Stimulated activated CD8-positive, alpha-beta memory T cell treated with anti-CD3 and anti-CD28 coated beads, Interleukin-7, amount 100 ng/mL, for 48 hours (primary cell): ENCODE data around the gene PACSIN2.
"Not testable (repeated sequence)": the region's sequence is repeated elsewhere in the genome, so short reads cannot be mapped to it uniquely, and the experiment has no call there.

Experiments used
- DNase-seq, 2 donors: peaks; one replicate each; pipeline ENCODE4 v3.0.0-alpha.2; 2020; ENCODE audit warnings: low read depth in 1 of 2; ENCODE audit errors: extremely low read depth in 1 of 2

The PACSIN2 gene

DNA sequence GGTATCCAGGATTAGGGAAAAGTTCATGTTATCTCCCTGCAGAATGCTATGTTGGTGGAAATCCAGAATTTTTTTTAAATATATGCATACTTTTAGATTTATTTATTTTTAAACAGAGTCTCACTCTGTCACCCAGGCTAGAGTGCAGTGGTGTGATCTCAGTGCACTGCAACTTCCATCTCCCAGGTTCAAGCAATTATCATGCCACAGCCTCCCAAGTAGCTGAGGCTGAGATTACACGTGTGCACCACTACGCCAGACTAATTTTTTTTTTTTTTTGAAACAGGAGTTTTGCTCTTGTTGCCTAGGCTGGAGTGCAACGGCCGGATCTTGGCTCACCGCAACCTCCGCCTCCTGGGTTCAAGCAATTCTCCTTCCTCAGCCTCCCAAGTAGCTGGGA lies 2.6 kb downstream of the PACSIN2 start:
- no peak for DNase-seq

DNA sequence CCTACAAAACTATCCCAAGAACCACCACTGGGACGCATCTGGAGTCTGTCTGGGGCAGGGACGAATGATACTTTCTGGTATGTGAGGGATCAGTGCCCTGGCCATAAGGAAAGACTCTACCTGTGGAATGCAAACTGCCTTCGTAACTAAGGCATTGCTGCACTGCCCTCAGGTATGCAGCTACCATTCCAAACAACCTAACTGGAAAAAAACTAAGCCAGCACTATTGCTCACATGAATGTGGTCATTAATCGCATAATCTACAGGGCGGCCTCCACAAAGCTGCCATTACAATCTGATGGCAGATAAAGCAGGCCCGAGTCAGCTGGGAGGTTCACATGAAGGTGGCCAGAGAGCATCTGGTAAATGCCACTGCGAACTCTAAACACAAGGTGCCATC lies 3.9 kb downstream of the PACSIN2 start:
- DNase-seq = no peak

DNA sequence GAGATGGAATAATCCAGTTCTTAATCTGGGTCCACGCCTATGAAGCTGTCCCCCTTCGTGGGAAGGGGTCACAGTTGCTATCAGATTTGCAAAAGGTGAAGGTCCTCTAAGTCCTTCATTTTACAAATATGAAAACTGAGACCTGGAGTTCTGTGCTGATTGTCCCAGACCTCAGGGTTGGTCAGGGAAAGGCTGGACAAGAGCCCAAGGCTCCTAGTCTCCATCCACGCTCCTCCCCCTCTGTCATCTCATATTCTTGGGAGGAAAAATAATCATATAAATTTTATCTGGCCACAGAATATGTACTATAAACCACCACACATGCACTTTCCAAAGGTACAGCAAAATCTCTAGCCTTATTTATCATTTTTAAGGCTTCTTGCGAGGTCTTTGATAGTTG lies 5.5 kb downstream of the PACSIN2 start:
- DNase-seq = no peak

DNA sequence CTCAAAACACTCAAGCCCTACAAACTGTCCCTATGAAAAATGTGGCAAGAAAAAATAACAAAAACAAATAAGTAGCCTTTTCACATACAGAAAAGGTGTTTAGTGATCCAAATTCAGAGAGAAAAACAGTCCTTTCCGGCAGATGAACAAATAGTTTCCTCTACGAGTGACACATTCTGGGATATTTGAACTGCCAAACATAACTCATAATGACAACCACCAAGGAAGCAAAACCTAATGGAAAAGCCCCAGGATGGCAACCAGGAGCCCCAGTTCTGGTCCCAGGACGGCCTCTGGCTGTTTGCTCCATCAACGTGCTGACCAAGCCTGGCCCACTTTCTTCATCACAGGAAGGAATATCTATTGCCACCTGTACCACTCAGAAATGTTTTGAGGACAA lies 6.0 kb downstream of the PACSIN2 start:
- no peak for DNase-seq

DNA sequence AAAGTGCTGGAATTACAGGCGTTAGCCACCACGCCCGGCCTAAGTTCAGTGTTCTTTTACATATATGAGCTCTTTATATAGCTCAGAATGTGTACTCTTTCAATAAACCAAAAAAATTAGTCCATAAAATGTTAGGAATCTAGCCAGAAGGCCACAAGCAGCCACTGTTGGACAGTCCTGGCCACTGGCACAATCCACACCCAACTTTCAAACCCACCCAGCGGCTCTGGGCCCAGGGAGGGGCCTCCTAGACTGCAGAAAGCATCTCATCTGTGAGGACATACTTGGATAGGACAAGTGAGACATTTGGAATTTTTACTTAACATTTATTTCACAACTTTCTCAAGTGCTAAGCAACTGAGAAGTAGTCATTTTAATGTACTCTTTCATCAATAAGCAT lies 6.4 kb downstream of the PACSIN2 start:
- no peak for DNase-seq

DNA sequence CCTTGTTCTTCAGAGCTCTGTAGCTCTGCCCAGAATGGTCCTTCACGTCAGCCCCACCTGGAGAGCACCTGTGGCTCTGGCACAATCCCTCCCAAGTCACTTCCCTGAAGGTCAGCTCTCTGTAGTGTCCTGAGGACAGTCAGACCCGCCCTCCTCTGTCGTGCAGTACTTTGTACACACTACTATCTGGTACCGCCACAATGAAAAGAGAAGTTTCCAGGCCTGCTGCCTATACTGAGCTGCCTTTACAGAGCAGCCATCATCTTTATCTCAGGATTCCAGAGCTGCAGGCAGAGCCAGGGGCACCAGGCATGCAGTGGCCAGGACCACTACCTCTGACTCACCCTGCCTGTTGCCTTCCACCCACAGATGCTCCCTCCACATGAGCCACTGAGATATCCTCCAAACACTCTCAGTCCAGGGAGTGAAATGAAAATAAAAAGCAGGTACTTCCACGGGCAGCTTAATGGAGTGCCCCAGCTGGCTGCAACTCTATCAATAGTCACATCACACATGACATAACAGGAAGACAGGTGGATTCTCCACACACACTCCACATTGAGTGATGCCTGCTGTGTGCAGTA lies 7.3 kb downstream of the PACSIN2 start:
- DNase-seq = no peak

DNA sequence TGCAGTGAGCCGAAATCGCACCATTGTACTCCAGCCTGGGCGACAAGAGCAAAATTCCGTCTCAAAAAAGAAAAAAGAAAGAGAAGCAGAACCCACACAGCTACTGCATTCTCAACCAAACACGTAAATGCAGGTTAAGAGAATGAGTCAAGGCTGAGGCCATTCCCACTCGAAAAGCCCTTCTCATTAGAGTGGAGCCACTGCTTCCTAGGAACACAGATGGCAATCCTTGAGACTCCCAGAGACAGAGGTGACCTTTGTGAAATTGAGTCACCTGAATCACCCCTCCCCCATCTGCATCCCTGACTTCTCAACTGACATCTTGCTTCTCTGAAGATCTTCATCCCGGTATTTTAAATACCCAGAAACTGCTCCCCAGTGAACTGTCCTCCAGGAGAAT lies 8.2 kb downstream of the PACSIN2 start:
- no peak for DNase-seq

DNA sequence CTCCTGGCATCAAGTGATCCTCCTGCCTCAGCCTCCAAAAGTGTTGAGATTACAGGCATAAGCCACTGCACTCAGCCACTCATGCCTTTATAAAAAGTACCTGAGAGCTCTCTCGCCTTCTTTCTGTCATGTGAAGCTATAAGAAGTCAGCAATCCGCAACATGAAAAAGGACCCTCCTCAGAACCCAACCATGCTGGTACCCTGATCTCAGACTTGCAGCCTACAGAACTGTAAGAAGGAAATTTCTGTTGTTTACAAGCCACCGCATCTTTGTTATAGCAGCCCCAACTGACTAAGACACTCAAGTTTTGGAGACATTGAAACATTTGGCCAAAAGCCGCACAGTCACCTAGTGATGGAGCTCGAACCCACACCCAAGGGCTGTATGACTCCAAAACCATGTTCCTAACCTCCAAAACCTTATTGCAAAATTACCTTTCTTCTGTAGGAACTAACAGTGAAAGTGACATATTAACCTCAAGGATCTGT lies 8.9 kb downstream of the PACSIN2 start:
- no peak for DNase-seq

DNA sequence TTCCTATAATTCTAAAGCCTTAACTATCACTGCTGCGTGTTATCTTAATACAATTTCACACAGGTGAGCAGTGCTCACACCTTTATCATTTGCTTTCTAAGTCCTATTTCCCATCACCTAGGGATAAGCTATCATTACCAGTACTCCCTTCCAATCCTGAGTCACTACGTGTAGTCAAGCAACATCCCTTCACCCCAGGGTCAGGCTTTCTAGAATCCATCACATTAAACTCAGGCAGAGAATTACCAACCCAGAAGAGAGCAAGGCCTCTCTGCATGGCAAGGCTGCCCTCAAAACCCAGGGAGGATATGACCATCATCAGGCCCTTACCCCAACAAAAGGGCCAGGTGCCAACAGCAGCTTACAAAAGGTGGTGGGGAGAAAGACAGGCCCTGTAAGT lies 9.8 kb downstream of the PACSIN2 start:
- no peak for DNase-seq

DNA sequence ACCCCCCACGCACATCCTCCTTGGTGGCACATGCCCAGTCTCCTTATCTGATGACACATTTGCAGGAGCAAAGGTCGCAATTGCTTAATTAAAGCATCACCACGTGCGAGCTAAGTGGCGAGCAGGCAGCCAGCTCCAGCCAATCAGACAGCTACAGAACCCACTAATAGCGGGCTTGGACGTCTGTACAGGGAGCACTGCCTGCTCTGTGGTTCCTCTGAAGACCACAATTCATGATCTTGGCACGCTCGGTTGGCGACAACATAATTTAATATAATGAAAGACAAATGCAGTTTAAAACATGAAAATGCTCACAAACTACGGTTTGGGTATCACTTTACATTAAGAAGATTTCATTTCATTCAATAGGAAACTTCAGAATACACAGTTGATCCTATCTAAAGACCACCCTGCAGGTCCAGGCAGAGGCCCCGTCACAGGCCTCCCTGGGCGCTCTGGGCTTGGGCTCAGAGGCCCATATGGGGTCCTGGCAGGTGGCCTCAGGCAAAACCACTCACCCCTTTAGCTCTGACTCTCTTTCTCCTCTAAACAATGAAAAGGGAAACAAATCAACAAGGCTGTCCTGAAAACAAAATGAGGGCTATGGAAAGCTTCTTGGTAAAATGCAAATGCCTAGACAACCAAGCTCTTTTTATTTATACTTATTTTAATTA lies 10.4 kb downstream of the PACSIN2 start:
- DNase-seq = no peak

DNA sequence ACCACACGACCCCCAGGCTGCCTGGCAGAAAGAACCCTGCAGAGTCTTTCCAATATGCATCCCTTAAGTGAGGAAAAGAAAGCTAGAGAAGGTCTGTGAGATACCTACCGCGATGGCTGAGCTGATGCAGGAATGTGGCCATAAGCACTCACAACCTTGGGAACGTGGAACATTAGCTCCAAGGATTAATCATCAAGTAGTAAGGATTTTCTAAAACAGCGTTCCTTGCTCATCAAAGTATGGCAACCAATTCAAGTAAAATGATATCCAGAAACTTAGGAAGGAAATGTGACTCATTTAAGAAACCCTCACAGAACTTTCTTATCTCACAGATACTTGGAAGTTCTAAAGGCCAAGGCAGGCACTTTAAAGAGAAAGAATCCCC lies 12.8 kb downstream of the PACSIN2 start:
- no peak for DNase-seq

DNA sequence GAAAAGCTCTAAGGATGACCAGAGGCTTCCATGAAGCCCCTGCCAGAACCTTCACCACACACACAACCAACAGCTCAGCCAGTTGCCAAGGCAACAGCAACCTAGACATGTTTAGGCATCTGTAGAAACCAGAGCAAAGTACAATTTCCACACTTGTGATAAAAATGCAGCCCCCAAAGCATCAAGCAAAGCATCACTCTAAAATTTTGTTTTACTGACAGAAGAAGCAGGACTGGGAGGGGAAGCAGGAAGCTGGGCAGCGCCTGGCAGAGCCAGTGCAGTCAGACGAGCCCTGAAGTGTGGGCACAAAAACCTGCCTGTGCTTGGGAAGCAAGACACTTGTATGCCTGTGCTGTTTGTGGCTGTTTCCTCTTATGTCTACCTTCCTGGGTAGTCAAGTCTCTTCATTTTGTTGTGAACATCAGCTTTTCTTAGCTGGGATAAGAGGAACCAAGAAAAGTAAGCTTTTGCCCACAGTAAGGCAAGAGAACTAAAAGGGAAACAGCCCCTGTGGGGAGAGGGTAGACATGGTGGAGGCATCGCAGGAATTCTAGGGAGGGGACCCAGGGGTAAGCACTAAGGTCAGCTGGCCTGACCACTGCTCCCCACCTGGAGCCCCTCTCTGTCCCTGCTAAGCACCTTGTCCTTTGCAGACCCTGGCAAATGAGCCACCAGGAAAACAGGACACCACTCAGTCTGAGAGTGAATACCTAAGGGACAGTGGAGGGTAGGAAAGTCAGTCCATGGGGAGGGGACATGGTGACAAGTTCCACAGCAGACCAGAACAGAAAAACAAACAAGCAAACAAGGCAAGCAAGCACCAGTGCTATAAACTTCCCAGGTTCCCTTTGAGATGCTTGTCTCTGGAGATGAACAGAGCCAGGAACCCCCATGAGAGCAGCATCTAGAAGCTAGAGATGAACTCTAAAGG lies 13.4 kb downstream of the PACSIN2 start:
- DNase-seq = no peak

DNA sequence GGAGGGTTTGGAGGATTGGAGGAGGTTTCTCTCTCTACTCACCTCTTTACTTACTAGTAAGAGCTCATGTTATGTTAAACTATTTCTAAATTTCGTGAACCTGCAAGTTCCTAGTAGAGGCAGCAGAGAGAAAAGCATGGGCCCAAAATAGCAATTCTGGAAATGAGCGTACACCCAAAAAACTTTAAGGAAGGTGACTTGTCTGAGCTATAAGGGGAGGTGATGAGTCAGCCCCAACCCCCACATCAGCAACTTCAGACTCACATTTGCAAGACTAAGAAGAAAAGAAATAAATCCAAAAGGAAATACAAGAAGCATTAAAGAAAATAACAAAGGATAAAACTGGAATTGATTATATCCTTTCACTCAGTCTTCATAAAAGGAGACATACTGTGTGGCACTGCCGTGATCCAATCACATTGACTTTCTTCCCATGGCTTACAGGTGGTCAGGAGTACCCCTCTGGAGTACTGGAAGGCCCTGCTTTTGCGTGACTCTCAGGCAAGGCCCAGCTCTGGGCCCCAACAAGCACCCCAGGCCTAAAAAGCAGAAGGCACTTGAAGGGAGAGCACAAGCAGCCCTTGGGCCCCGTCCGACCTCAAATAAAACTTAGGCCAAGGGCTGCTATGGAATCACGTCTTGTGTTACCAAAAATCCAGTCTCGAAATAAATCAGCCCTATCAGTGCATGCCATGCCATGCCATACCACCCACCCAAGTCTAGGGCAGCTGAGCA lies 14.3 kb downstream of the PACSIN2 start:
- DNase-seq = peak in 1 of 2 donors; percentile 61

DNA sequence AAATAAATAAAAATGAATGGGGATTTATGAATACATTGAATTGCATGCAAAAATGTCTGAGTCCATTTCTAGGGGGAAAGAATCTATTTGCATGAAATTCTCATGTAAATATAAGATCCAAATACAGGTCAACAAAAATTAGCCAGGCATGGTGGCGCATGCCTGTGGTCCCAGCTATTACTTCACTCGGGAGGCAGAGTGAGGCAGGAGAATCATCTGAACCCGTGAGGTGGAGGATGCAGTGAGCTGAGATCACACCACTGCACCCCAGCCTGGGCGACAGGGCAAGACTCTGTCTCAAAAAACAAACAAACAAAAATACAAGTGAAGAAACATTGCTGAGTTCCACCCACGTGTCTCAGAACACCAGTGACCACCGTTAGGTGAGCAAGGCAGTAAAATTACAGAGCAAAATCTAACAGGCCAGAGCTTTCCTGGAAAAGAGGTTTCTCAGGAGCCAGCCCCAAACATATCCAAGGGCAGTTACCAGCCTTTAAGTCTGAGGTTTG lies 17.3 kb downstream of the PACSIN2 start:
- DNase-seq = no peak

DNA sequence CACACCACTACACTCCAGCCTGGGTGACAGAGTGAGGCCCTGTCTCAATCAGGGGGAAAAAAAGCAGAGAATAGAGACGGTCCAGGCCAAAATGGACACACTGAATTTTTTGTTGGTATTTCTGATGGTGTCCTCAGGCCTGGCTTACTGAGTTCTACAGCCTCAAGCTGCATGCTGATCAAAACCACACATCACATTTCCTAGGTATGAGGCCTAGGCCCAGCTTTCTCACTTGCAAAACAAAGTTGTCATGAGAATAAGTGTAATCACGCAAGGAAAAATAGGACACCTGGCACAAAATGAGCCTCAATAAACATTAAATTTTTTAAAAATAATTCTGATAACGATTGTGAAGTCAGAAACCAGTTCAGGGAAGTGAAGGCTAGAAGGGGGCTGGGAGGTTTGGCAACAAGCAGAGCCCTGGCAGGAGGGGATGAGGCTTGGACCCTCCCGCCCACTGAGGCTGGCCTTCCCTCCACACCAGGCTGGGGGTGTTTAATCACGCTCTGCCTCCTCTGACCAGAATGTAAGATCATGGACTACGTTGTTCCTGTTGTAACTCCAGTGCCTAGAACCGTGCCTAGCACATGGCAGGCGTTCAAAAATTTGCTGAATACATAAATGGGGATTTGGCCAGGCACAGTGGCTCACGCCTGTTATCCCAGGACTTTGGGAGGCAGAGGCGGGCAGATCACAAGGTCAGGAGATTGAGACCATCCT lies 18.1 kb downstream of the PACSIN2 start:
- DNase-seq = no peak

DNA sequence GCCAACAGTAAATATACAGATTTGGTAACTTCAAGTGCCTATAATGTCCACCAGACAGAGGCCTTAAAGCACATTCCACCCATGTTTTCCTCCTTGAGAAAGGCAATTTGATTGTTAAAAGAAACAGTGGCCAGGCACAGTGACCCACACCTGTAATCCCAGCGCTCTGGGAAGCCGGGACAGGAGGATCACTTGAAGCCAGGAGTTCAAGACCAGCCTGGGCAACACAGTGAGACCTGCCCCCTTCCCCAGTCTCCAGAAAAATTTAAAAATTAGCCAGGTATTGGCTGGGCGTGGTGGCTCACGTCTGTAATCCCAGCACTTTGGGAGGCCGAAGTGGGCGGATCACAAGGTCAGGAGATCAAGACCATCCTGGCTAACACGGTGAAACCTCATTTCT lies 19.3 kb downstream of the PACSIN2 start:
- not testable (repeated sequence) for DNase-seq

DNA sequence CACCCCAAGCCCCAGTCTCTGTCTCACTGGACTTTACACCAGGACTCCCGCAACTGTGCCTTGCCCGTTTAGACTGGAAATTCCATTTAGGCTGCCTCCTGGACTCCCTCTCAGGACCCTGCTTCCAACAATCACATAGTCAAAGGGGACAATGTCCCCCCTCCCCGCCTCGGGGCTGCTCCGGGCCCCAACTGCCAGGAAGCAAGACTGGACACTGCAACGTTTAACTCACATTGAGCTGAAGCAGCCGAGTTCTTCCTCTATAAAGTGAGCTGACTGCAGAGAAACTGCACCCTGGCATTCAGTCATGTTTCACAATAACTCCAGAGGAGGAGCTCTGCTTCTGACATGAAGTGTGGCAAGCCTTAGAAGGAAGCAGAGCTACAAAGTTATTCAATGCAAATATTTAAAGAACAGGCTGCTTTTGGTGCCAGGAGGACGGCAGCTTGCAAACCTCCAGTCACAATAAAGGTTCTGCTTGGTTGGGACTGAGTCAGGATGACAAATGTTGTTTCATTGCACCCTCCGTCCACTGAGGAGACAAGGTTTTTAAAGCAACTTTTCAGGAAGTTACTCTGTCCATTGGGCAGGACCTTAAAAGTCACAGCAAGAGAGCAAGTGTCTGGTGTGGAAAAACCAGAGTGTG lies 19.9 kb downstream of the PACSIN2 start:
- DNase-seq = no peak

DNA sequence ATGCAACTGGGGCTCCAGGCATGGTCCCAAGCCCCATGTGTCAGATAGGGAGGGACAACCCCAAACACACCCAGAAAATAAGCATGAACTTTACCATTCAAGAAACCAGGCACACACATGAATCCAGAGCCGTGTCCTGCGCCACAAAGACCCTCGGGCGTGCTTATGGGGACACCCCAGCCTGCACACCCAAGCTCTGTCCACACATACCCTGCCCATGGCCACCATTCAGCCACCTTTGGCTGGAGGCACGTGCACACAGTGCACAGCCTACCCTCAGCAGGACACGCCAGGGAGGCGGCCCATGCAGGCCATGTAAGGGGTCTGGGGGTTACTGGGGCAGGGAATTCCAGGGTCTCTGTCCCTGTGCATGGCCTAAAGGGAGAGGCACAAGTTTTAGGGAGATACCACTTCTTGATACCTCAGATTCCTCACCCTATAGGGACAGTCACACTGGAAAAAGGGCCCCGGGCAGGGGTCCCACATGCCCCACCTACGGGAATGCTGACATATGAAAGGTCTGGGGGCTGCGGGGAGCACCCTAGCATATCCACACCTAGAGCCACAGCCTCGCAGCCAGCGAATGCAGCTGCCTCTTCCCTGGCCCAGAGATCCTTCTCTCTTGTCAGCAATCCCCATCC lies 20.6 kb downstream of the PACSIN2 start:
- no peak for DNase-seq

DNA sequence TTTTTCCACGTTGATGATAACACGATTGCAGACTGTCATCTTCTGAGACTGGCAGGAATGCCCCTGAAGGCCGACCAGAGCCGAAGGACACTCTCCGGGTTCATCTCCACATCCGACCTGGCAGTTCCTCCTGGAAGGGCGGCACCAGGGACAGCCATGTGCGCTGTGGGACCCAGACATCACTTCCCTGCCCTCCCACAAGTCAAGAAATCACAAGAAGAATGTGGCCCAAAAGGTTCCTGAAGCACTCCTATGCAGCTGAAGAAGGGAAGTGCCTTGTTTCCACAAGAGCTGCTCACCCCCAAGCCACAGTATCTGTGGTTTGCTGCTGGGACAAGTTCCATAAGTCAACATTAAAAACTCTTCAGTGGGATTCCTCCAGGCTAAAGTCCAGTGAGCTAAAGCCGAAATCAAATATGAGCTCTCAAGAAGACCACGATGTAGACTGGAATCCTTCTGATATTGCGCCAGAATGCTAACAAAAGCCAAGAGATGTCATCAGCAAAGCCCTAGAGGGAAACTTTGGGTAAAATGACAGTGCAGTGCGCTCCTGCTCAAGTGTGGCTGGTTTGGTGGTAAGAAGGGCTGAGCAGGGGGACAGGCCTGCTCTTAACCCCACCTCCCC lies 21.2 kb downstream of the PACSIN2 start:
- DNase-seq = no peak
